Measurements from ENCODE around the gene SIGLEC8. TPM values are rescaled to one million over a fixed set of nuclear protein-coding genes. Genes with fewer than 3 reads are reported as not detected.

The SIGLEC8 gene
- total and polyA plus RNA-seq, 2 of the 4 experiments (the other 2 are of a cell fraction), result not detected

DNA sequence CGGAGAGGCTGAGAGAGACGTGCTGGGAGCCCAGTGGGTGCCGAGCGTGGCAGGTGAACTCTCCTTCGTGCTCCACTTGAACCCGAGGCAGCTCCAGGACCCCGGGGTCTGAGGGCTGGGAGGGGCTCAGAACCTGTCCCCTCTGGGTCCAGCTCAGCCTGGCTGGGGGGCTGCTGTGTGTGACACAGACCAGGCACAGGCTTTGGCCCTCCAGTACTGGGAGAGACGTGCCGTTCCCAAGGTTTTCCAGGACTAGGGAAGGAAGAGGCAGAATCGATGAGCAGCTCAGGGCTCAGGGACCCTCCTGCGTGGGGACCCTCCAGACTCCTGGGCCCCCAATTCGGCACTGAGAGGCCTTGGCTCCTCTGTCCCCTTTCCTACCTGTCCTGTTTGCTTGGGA is 43.1 kb downstream of the SIGLEC8 start:
- Histone ChIP-seq H2AFZ (replicated peaks; ENCODE audit: low read length, poor library complexity) (no peak overlapping the region), H2BK5ac (ENCODE audit: low read depth, low read length, poor library complexity, severe bottlenecking) (no peak overlapping the region), H3K9me1 (ENCODE audit: insufficient read depth, low read length) (no peaks in the 10 kb centered on the region), H3K4ac (ENCODE audit: low read depth, low read length) (no peak overlapping the region), H3K4me3 (ENCODE audit: insufficient read depth, low read depth, low read length) (no peak overlapping the region), H3K23ac (ENCODE audit: low read depth, low read length) (no peak overlapping the region), H3K4me1 (ENCODE audit: control insufficient read depth, insufficient read depth, low read length) (no peaks in the 10 kb centered on the region), H2AK9ac (replicated peaks; ENCODE audit: low read depth, low read length, poor library complexity) (no peak overlapping the region), H3K9me3 (ENCODE audit: control insufficient read depth, insufficient read depth, low read length) (no peaks in the 10 kb centered on the region), H3K36me3 (ENCODE audit: control insufficient read depth, insufficient read depth, low read length) (no peaks in the 10 kb centered on the region), H4K8ac (ENCODE audit: low read depth in 2 of 2, low read length in 2 of 2) (no peak overlapping the region), H4K20me1 (ENCODE audit: insufficient read depth, low read length) (no peaks in the 10 kb centered on the region), H3K56ac (ENCODE audit: extremely low read depth, insufficient read depth, low read length) (no peak overlapping the region), H3K14ac (replicated peaks; ENCODE audit: low read depth, low read length) (no peak overlapping the region), H2AK5ac (ENCODE audit: low read depth, low read length) (no peak overlapping the region), H2BK120ac (ENCODE audit: low read depth, low read length) (no peak overlapping the region), H2BK15ac (ENCODE audit: low read depth, low read length) (no peak overlapping the region), H3K79me1 (ENCODE audit: low read depth in 1 of 2, low read length in 2 of 2) (no peaks in the 10 kb centered on the region), H3K4me2 (ENCODE audit: low read depth, low read length) (no peak overlapping the region), H2BK20ac (ENCODE audit: low read depth, low read length) (no peak overlapping the region), H3K9ac (ENCODE audit: low read depth, low read length) (no peak overlapping the region), H4K5ac (ENCODE audit: low read depth, low read length) (no peak overlapping the region), H3K27me3 (ENCODE audit: control insufficient read depth, insufficient read depth, low read length) (no peaks in the 10 kb centered on the region), H3K18ac (ENCODE audit: low read depth, low read length) (no peak overlapping the region), H3K27ac (ENCODE audit: insufficient read depth, low read length) (no peak overlapping the region), H4K91ac (ENCODE audit: insufficient read depth, low read depth, low read length) (no peak overlapping the region)
- TF ChIP-seq RFX5 (IDR thresholded peaks at IDR 0.05; ENCODE audit: low read depth, low read length), result no peak
- TF ChIP-seq RCOR1 (IDR thresholded peaks at IDR 0.05; ENCODE audit: insufficient replicate concordance, low read length), result no peak
- TF ChIP-seq CHD1 (IDR thresholded peaks at IDR 0.05; ENCODE audit: low read depth, low read length), result no peak
- DNase-seq (no peak), ATAC-seq (ENCODE audit: low read depth) (no peak)
- POLR2A ChIA-PET (ENCODE audit: unreplicated experiment), result no interaction called here
- 35% methylated on average over 2 of the region's 12 CpGs; no CpG with 5 or more reads in 1 of the 2 experiments for WGBS, 2 experiments (ENCODE audit: extremely low coverage in 2 of 2, insufficient read length in 1 of 2)
- BruUV-seq (replicated peaks), result no TSS peak
- intact Hi-C loops (cut with micrococcal nuclease), result no loop called here
- in situ Hi-C loops (cut with MboI; ENCODE audit: low sequenced_read_pairs), result no loop called here
- dilution Hi-C loops (cut with HindIII; ENCODE audit: low sequenced_read_pairs, unreplicated experiment), result no loop called here
- CTCF ChIA-PET, result no interaction called here

All from IMR-90 (cell line).